GM12878 (cell line): Measurements from ENCODE around the gene RPUSD1. TPM values are rescaled to one million over a fixed set of nuclear protein-coding genes. Genes with fewer than 3 reads are reported as not detected.

Experiments
- ATAC-seq: fragments of 200-7000 bp; cut with Tn5 transposase; 3 replicates; pipeline ENCODE4 v1.9.1; 2020; ENCODE audit warnings: mild to moderate bottlenecking, moderate library complexity
- BruUV-seq: library from RNA; stranded (reverse); fragments of 400-500 nt; replicated peaks from 2 replicates; lab custom pipeline; 2021; lab: Mats Ljungman, UMichigan
- CTCF ChIA-PET: fragments of 300-600 bp; sonication (Branson Sonifier 250); formaldehyde crosslinking; extraction: SDS; loops from one replicate; lab custom pipeline; 2021; ENCODE audit warnings: inconsistent platforms; lab: Yijun Ruan, JAX
- POLR2A ChIA-PET: fragments of 350-600 bp; formaldehyde crosslinking; extraction: SDS; loops from one replicate; lab custom pipeline; 2021; ENCODE audit warnings: inconsistent platforms; lab: Charles Lee
- RAD21 ChIA-PET: fragments of 300-600 bp; sonication (Branson Sonifier 250); formaldehyde crosslinking; loops from one replicate; lab custom pipeline; 2023; ENCODE audit warnings: antibody characterized with exemption; ENCODE audit not compliant: unreplicated experiment; lab: Charles Lee
- SMC1A ChIA-PET: fragments of 300-600 bp; sonication (Branson Sonifier 250); formaldehyde crosslinking; loops from one replicate; lab custom pipeline; 2023; ENCODE audit not compliant: unreplicated experiment, uncharacterized antibody; lab: Charles Lee
- DNase-seq: peaks from one replicate; pipeline ENCODE4 v3.0.0-alpha.2; 2011; ENCODE audit warnings: low read depth, low spot score
- FAIRE-seq: peaks from 3 replicates; lab custom pipeline; 2011; peaks lifted over from hg19 to GRCh38; lab: Jason Lieb, UNC
- H2AFZ ChIP-seq: 2 replicates; pipeline ENCODE4 v1.6.0; 2011; ENCODE audit warnings: low read depth, low read length, control low read depth; ENCODE audit not compliant: control insufficient read depth
- H3K27ac ChIP-seq: 2 replicates; pipeline ENCODE4 v1.5.1; 2011; ENCODE audit warnings: control low read depth; ENCODE audit not compliant: control insufficient read depth, insufficient read depth
- H3K27me3 ChIP-seq, 2 experiments: replicated peaks in 1 of 2; 2 replicates each; pipeline versions ENCODE4 v1.6.0 to v1.6.1; 2011; ENCODE audit warnings: low read length in 1 of 2; ENCODE audit not compliant: control insufficient read depth in 2 of 2, insufficient read depth in 2 of 2
- H3K36me3 ChIP-seq, 2 experiments: 2 replicates each; pipeline ENCODE4 v1.5.1; 2011; ENCODE audit warnings: low read length in 1 of 2; ENCODE audit not compliant: control insufficient read depth in 2 of 2, insufficient read depth in 2 of 2
- H3K4me1 ChIP-seq: 2 replicates; pipeline ENCODE4 v1.6.1; 2011; ENCODE audit warnings: mild to moderate bottlenecking, low read length, moderate library complexity, mixed read lengths; ENCODE audit not compliant: control insufficient read depth, insufficient read depth
- H3K4me2 ChIP-seq: 2 replicates; pipeline ENCODE4 v1.6.0; 2011; ENCODE audit warnings: control low read depth; ENCODE audit not compliant: control insufficient read depth, insufficient read depth
- H3K4me3 ChIP-seq: fragments of 200-600 bp; sonication (generic); 2 replicates; pipeline ENCODE4 v1.5.1; 2016
- H3K79me2 ChIP-seq: 2 replicates; pipeline ENCODE4 v1.6.0; 2011; ENCODE audit warnings: low read length; ENCODE audit not compliant: control insufficient read depth, insufficient read depth
- H3K9ac ChIP-seq: 2 replicates; pipeline ENCODE4 v1.8.0; 2011; ENCODE audit warnings: low read length, control low read depth, mixed read lengths; ENCODE audit not compliant: control insufficient read depth, insufficient read depth
- H3K9me3 ChIP-seq: replicated peaks from 3 replicates; pipeline ENCODE4 v1.5.1; 2011; ENCODE audit warnings: mild to moderate bottlenecking, low read length; ENCODE audit not compliant: control insufficient read depth, insufficient read depth
- H4K20me1 ChIP-seq: 2 replicates; pipeline ENCODE4 v1.6.0; 2011; ENCODE audit not compliant: control insufficient read depth, insufficient read depth
- GABPA ChIP-seq: IDR thresholded peaks from 2 replicates; pipeline ENCODE4 v1.6.1; 2014; ENCODE audit warnings: antibody characterized with exemption, low read depth, mild to moderate bottlenecking, inconsistent platforms
- MLLT1 ChIP-seq: fragments of 450-650 bp; IDR thresholded peaks from 2 replicates; pipeline ENCODE4 v1.6.1; 2016; ENCODE audit warnings: mild to moderate bottlenecking
- RCOR1 ChIP-seq: conservative IDR thresholded peaks from 2 replicates; pipeline ENCODE4 v1.6.1; 2012; ENCODE audit warnings: low read depth, low read length, improper control_type of control experiment
- YY1 ChIP-seq: IDR thresholded peaks from 2 replicates; pipeline ENCODE4 v1.6.1; 2011; ENCODE audit warnings: low read depth, mild to moderate bottlenecking, low read length
- ZNF217 ChIP-seq: fragments of 450-650 bp; IDR thresholded peaks from 2 replicates; pipeline ENCODE4 v1.6.1; 2017; ENCODE audit warnings: antibody characterized with exemption, mild to moderate bottlenecking
- WGBS: methylation state at CpG from one replicate; pipeline ENCODE4 v1.1.6; 2016; ENCODE audit warnings: low lambda C conversion rate; ENCODE audit not compliant: insufficient replicate concordance, insufficient coverage; ENCODE audit errors: missing lambda C conversion rate; 5-methylcytosine and 5-hydroxymethylcytosine counted together
- in situ Hi-C: fragments of 300-500 bp; cut with MboI; formaldehyde crosslinking; loops from 9 replicates; pipeline ENCODE4 v1.14.3; 2018; ENCODE audit warnings: mixed read lengths
- intact Hi-C: fragments of 100-400 bp; cut with micrococcal nuclease; formaldehyde crosslinking; loops from one replicate; pipeline ENCODE4 v1.14.2; 2022; ENCODE audit not compliant: unreplicated experiment
- polyA plus RNA-seq, 11 experiments: library from polyadenylated mRNA; depleted of rRNA in 4 of 11; unstranded in 6 of 11; stranded (reverse) in 5 of 11; fragments of >200 nt; fragmentation: Nextera tagmentation in 4 of 11; fragmentation: Illumina TruSeq in 1 of 11; extraction: Ambion mirVana in 4 of 11; extraction: Trizol in 1 of 11; gene quantifications; 1 replicate in 1 of 11; 2 replicates in 10 of 11; pipeline versions ENCODE4 v1.2.1 to v1.2.3, GENCODE V29; 2011 to 2016; ENCODE audit warnings: inconsistent platforms in 2 of 11, missing spikeins in 2 of 11, low read depth in 1 of 11
- total RNA-seq, 4 experiments: library from RNA; depleted of rRNA in 3 of 4; stranded (reverse); fragments of >200 nt in 3 of 4; fragmentation: Illumina TruSeq in 1 of 4; extraction: Trizol in 1 of 4; gene quantifications; 2 replicates each; pipeline versions ENCODE4 v1.2.1 to v1.2.3, GENCODE V29; 2013 to 2021

Gene RPUSD1
- total and polyA plus RNA-seq, 10 of the 15 experiments (the other 5 are each of a cell fraction or from before 2014, with no cell fraction given): 0.55 to 49.9 (median 21.1) TPM

GRCh38 chr16:736936-737481 is 51.2 kb downstream of the RPUSD1 start:
- peak overlapping the region; percentile 92 for H3K4me2 ChIP-seq
- in situ Hi-C loops (no loop called here), intact Hi-C loops (no loop called here)
- no peak for ATAC-seq
- no peaks in the 10 kb centered on the region for H4K20me1 ChIP-seq
- no peak for TF ChIP-seq GABPA
- TF ChIP-seq RCOR1: no peak
- TF ChIP-seq YY1: peak; percentile 78
- TF ChIP-seq MLLT1: peak; percentile 9
- no peak for TF ChIP-seq ZNF217
- TF ChIP-seq, all 136 proteins: peak for 2
- DNase-seq: no peak
- Histone ChIP-seq H3K27ac (peak overlapping the region; percentile 68), H3K4me1 (peaks cover 42% of the 10 kb centered on the region), H3K9me3 (no peaks in the 10 kb centered on the region), H3K27me3 (no peaks in the 10 kb centered on the region), H3K4me3 (peak overlapping the region; percentile 67), H3K36me3 (peaks cover 7 to 9% of the 10 kb centered on the region in 2 experiments; a peak in 3 of 4 replicates), H2AFZ (no peak overlapping the region), H3K79me2 (peaks cover 16% of the 10 kb centered on the region), H3K9ac (peak overlapping the region; percentile 56; the same call in 1 of the 2 replicates)
- SMC1A ChIA-PET: interaction anchor here (1.0 to 1.2 kb wide), 4 partner anchors 9 to 25 kb away, joined by 3 to 4 read pairs (median 3); partner anchors contain the start of gene ANTKMT
- no TSS peak for BruUV-seq
- 89% methylated on average over 29 of the region's 29 CpGs for WGBS
- RAD21 ChIA-PET: interaction anchor here (1.6 to 1.9 kb wide), 3 partner anchors 9 to 51 kb away, joined by 5 to 10 read pairs (median 8); partner anchors contain the start of genes ANTKMT, CHTF18 and RPUSD1
- no peak for FAIRE-seq
- CTCF ChIA-PET: interaction anchor here (1.0 to 3.5 kb wide), 4 partner anchors 10 to 24 kb away, joined by 3 to 17 read pairs (median 9); partner anchors contain the start of genes ANTKMT, CCDC78, HAGHL and METRN
- POLR2A ChIA-PET: interaction anchor here (2.4 to 7.3 kb wide), 2 partner anchors 10 to 16 kb away, joined by 29 to 60 read pairs; partner anchors contain the start of genes ANTKMT, CCDC78 and HAGHL
